ENCODE data around the gene IL4R. TPM values are rescaled to one million over a fixed set of nuclear protein-coding genes. Genes with fewer than 3 reads are reported as not detected.

The IL4R gene
- total RNA-seq, 2 donors from 2014 or later = 118 to 140 TPM

DNA sequence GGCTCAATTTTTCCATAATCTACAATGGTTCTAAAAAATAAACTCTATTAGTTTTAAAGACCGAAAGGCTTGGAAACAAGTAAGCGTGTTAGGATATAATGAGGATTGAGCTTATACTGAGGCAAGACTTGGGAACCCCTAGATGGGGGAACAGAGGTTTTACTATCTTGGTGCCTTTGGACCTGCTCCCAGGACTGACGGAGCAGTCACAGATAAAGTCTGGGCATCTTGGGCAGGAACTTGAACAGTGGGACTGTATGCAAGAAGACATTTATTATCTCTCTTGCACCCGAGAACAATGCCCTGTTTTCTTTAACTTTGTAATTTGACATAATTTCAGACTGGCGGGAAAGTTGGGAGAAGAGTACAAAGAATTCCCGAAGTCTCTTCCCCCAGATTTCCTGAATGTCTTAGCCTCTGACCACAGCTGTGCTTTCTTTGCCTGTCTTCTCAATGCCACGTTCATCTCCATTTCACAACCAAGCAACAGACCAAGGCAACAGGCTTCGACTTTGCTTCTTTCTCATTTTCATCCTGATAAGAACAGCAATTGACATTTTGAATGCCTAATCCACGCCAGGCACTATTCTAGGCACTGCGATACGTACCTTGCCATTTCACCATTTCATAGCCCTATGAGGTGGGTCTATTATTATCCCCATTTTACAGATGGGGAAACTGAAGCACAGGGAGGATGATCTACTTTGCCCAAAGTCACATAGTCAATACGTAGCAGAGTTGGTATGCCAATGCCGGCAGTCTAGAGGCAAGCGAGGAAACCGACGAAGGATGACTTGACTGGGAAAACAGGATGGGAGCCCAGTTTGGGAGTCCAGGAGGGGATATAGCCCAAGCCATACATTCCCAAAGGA lies 3.0 kb upstream of the IL4R start:
- DNase-seq (peak in 1 of 2 donors; percentile 12), ATAC-seq (no peak)
- intact Hi-C loops (cut with DNase I, micrococcal nuclease) = loop anchor here in 1 of 2 donors (10.0 kb wide), 1 partner anchor 46 kb away; the partner anchor contains the start of gene NSMCE1

DNA sequence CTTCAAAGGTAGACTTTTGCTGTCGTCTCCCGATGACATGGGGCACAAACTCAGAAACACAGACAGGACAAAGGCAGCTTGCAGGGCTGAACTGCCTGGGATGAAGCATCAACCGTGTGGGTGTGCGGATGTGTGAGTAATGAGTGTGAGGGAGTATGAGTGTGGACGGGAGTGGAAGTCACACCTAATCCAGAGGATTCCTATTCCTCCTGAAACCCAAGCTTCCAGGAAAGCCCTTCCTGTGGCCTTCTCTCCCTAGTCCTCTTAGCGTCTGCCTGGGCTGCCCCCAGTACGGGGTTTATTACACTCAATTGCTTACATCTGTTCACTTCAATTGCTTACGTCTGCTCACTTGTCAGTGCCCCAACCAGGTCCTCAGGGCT lies 2.3 kb upstream of the IL4R start:
- intact Hi-C loops (cut with DNase I, micrococcal nuclease) = loop anchor here in 1 of 2 donors (10.0 kb wide), 1 partner anchor 47 kb away; the partner anchor contains the start of gene NSMCE1
- DNase-seq (peak in 1 of 2 donors; percentile 22), ATAC-seq (no peak)

DNA sequence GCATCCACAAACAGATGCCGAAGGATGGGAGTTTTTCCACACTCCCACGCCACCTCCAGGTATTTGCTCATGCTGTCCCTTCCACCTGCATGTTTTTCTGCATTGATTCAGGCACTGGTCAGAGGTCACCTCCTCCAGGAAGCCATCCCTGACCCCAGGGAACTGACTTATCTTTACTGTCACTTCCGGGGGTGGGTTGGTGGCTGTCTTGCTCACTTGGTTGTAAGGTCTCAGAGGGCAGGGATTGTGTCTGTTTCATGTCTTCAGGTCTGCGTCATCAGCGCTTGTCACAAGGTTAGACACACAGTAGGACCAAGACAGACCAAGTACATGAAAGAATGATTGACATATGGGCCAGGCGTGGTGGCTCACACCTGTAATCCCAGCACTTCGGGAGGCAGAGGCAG lies 1.9 kb upstream of the IL4R start:
- ATAC-seq (peak; percentile 4), DNase-seq (peak in 1 of 2 donors; percentile 19)
- intact Hi-C loops (cut with DNase I, micrococcal nuclease) = loop anchor here in 1 of 2 donors (10.0 kb wide), 1 partner anchor 47 kb away; the partner anchor contains the start of gene NSMCE1

DNA sequence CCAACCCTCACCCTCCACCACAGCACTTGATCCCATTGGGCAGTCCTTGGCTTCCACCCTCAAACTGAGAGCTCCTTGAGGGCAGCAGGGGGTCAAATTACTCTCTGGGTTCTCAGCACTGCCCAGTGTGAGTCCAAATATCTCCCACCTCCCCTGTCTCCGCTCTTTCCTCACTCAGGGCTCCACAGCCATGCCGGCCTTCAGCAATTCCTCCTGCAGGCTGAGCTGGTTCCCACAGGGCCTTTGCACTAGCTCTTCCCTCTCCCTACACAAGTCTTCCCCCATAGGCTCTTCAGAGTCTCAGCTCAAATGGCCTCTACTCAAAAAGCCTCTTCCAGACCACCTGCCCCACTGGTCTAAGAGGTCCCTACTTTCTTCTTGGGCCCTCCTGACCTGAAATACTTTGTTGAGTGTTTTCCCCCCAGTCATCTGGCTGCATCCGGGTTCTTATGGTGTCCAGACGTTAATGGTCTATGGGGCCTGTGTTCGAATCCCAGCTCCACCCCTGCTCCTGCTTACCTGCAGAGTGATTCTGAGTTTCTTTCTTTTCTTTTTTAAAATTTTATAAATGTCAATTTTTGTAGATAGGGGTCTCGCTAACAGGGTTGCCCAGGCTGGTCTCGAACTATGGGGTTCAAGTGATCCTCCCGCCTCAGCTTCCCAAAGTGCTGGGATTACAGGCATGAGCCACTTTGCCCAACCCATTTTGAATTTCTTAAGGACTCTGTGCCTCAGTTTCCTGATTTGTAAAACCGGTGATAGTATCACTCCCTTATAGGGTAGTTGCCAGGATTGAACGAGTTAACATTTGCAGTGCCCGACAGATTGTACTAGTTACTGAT lies 973 bp upstream of the IL4R start:
- peak in 1 of 2 donors; percentile 22 for DNase-seq
- ATAC-seq = no peak
- intact Hi-C loops (cut with DNase I, micrococcal nuclease) = loop anchor here in 1 of 2 donors (10.0 kb wide), 1 partner anchor 48 kb away; the partner anchor contains the start of gene NSMCE1

DNA sequence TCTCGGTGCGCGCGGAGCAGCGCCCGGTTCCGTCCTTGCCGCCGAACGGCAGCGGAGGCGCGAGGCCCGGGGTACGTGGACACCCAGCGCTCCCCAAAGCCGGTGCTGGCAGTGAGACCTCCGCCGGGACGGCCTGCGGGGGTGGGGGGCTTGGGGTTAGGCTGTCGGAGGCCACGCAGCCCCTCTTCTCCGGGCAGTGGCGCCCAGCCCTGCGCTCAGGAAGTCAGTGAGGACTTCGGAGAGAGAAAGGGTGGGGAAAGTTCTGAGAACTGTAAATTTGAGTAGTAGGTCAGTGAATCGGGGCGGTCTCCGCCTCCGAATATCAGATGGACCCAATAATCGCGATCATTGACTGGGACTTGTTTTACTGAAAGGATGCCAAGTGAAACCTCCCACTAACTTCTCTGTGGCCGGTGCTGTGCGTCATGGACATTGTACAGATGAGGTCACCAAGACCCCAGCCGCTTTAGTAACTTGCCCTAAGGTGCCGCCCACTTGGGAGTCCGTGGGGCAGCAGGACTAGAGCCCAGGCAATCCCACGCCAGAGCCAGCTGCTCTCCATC lies 468 bp downstream of the IL4R start:
- intact Hi-C loops (cut with DNase I, micrococcal nuclease) = loop anchor here in 1 of 2 donors (10.0 kb wide), 1 partner anchor 49 kb away; the partner anchor contains the start of gene NSMCE1
- DNase-seq (peak; percentile 60 to 74), ATAC-seq (peak; percentile 36)

DNA sequence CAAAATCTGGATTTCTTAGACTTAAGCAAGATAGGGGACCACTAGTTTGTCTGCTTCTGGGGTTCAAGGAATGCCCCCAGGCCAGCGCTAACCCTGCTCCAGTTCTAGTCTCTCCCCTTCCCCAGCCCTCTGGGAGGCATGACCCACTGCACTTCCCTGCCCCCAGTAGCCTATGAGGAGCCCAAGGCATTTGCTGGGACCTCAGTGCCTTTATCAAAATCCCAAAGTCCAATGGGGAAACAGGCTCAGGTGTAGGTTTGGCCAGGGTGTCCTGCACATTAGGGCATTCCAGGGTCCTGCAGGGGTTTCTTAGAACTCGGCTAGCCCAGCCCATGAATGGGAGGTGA lies 1.2 kb downstream of the IL4R start:
- DNase-seq (no peak), ATAC-seq (no peak)
- intact Hi-C loops (cut with DNase I, micrococcal nuclease) = loop anchor here in 1 of 2 donors (10.0 kb wide), 1 partner anchor 50 kb away; the partner anchor contains the start of gene NSMCE1

DNA sequence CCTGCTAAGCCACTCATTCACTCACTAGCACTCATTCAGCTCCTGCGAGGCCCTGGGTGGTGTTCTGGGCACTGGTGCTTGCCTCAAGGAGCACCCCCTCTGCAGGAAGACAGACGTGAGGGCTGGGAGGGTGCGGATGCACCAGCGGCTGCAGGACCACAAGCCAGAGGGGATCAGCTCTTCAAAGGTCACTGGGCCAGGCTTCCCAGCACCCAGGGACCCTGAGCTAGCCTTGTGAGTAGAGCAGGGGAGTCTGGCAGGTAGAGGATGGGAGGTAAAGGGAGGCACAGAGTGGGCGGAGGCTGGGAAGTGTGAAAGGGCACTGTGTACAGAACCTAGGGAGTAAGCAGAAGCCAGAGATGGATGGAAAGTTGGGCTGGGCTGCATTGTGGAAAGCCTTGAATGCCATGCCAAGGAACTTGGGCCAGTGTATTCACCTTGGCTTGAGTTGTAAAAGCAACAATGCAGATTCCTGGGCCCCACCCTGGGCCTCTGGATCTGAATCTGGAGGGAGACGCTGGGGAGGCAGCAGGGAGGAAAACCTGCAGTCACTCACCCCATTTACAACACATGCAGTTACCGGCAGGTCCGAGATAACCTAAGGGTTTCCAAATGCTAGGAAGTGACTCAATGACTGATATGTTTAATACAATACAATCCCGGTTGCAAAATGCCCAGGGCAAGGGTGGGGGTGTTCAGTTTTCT lies 1.7 kb downstream of the IL4R start:
- DNase-seq = peak; percentile 53 to 62
- peak; percentile 14 for ATAC-seq
- intact Hi-C loops (cut with DNase I, micrococcal nuclease) = loop anchor here in 1 of 2 donors (10.0 kb wide), 1 partner anchor 51 kb away; the partner anchor contains the start of gene NSMCE1

DNA sequence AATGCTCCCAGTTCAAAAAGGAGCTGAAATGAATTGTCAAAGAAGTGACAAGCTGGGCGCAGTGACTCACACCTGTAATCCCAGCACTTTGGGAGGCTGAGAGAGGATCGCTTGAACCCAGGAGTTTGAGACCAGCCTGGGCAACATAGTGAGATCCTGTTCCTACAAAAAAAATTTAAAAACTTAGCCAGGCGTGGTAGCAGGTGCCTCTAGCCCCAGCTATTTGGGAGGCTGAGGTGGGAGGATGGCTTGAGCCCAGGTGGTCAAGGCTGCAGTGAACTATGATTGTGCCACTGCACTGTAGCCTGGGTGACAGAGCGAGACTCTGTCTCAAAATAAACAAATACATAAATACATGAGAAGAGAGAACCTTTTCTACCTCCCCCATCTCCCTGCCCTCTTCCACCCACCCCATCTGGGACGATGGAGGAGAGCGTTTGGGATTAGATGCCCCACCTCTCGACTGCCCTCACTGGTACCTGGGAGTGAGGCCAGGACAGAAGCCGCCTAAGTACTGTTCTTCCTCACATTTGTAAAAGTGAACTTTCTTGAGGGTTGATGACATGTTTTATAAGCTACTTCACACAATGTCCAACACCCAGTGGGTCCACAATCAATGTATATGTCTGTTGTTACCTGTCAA lies 2.4 kb downstream of the IL4R start:
- ATAC-seq (no peak), DNase-seq (peak in 1 of 2 donors; percentile 30)
- intact Hi-C loops (cut with DNase I, micrococcal nuclease) = loop anchor here in 1 of 2 donors (10.0 kb wide), 1 partner anchor 51 kb away; the partner anchor contains the start of gene NSMCE1

DNA sequence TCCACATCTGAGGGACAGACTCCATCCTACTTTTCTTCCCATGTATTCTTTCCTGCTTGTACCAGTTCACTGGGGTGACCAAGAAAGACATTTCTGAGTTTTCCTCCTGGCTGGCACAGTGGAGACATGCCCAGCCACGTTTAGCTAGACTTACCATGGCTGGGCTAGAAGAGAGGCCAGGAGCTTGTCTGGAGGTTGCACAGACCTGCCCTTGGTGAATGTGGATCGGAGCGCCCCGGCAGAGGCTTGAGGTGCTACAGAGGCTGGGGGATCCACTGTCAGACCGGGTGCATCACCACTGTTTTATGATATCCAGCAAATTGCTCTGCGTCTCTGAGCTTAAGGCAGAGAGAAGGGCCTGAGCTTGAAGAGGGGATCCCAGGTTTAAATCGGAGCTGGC lies 3.5 kb downstream of the IL4R start:
- intact Hi-C loops (cut with DNase I, micrococcal nuclease) = loop anchor here in 1 of 2 donors (10.0 kb wide), 1 partner anchor 53 kb away; the partner anchor contains the start of gene NSMCE1
- DNase-seq (peak in 1 of 2 donors; percentile 22), ATAC-seq (no peak)

DNA sequence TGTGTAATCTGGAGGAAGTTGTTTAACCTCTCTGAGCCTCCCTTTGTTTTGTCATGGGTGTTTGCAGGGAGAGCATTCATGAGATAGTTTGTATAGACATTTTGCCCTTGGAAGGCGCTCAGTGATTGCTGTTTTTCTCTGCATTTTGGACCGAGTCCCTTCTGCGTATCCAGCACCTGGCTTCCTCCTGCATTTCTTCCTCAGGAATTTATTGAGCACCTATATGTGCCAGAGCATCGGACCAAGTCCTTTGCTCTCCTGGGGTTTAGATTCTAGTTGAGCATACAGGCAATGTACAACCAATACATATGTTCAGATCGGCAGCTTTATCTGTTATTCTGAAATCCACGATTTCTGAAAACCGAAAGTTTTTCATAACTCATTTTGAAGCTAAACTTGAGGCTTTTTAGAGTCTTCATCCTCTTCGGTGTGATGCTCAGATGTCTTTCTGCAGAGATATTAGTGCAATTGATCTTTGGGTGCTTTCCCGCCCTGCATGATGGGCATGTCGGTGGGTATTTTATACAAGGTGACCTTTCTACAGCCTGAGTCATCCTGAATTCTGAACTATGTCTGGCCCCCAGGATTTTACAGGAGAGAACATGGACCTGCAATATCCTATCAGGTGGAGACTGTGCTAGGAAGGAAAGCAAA lies 4.1 kb downstream of the IL4R start:
- intact Hi-C loops (cut with DNase I, micrococcal nuclease) = loop anchor here in 1 of 2 donors (10.0 kb wide), 1 partner anchor 53 kb away; the partner anchor contains the start of gene NSMCE1
- ATAC-seq (no peak), DNase-seq (no peak)

DNA sequence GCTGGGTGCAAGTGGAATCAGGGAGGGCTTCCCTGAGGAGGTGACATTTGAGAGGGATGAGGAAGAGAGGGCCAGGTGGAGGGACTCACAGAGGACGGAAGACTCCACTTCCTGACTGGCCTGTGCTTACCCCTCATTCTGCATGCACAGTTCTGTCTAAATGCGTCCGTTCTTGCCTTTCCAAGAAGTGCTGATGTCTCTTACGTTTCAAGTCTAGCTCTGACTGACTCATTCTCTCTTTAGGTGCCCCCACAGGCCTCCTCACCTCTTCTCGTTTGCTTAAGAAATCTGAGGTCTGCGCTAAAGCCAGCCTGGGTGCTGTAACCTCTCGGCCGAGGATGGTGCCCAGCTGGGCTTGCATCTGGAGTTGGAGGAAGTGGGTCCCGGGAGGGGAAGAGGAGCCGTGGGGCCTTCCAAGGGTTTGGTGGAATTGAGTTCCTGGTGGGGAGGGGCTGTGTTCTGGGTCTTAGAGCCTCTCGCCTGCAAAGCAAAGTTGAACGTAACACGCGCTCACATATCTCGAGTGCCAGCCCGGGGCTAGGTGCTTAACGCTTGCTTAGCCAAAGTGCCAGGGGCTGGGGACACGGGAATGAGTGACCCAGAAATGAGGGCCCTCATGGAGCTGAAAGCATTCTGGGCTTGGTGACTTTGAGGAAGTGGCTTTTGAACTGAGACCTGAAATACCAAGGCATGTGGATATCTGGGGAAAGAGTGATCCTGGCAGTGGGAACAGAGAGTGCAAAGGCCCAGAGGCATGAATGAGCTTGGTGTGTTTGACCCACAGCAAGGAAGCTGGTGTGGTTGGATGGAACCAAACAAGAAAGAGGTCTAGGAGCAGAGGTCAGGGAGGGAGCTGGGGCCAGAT lies 4.8 kb downstream of the IL4R start:
- intact Hi-C loops (cut with DNase I, micrococcal nuclease) = loop anchor here in 1 of 2 donors (10.0 kb wide), 1 partner anchor 54 kb away; the partner anchor contains the start of gene NSMCE1
- DNase-seq (peak; percentile 44 to 50), ATAC-seq (no peak)

DNA sequence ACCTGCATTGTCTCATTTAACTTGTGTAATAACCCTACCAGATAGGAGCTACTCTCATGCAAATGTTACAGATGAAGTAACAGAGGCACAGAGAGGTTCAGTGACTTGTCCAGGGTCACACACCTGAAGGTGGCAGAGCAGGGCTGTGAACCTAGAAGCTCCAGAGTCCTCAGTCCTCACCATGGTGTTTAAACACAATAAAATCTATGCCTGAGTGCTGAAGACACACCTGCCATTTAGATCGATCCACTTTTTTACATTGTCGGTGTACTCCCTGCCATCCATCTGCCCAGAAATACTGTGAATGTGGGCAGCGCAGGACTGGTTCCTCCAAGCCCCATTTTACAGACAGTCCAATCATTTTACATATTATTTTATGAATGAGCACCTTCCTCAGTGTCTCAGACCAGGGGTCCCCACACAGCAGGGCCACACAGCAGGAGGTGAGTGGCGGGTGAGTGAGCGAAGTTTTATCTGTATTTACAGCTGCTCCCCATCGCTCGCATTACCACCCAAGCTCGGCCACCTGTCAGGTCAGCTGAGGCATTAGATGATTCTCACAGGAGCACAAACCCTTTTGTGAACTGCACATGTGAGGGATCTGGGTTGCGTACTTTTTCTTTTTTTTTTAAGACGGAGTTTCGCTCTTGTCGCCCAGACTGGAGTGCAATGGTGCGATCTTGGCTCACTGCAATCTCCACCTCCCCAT lies 5.6 kb downstream of the IL4R start:
- DNase-seq = no peak
- intact Hi-C loops (cut with DNase I, micrococcal nuclease) = loop anchor here in 1 of 2 donors (10.0 kb wide), 1 partner anchor 55 kb away; the partner anchor contains the start of gene NSMCE1
- peak; percentile 33 for ATAC-seq

DNA sequence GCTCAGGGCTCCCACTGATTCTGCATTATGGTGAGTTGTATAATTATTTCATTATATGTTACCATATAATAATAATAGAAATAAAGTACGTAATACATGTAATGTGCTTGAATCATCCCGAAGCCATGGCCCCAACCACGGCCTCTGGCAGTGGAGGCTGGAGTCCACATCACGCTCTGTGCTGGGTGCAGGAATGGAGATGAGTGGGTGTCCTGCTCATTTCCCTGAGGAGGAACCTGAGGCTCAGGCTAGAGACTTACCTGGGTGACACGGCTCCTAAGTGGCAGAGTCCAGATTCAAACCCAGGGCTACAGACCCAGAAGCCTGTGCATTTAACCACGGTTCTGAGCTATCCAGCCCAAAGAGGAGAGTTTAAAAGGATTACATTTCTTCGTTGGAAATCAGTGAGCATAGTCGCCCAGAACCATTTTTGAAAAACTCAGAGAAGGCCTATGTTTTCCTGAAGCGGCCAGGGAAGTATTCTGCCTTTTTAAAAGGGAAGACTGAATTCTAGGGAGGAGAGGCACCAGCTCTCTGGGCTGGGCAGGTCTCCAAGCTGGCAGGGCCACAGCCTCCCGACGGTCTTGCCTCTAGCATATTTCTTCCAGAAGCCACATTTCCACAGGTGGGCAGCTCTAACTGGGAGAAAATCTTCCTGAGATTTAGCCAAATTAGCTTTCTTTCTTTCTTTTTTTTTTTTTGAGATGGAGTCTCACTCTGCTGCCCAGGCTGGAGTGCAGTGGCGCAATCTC lies 6.7 kb downstream of the IL4R start:
- DNase-seq (no peak), ATAC-seq (no peak)
- intact Hi-C loops (cut with DNase I, micrococcal nuclease) = no loop called here

DNA sequence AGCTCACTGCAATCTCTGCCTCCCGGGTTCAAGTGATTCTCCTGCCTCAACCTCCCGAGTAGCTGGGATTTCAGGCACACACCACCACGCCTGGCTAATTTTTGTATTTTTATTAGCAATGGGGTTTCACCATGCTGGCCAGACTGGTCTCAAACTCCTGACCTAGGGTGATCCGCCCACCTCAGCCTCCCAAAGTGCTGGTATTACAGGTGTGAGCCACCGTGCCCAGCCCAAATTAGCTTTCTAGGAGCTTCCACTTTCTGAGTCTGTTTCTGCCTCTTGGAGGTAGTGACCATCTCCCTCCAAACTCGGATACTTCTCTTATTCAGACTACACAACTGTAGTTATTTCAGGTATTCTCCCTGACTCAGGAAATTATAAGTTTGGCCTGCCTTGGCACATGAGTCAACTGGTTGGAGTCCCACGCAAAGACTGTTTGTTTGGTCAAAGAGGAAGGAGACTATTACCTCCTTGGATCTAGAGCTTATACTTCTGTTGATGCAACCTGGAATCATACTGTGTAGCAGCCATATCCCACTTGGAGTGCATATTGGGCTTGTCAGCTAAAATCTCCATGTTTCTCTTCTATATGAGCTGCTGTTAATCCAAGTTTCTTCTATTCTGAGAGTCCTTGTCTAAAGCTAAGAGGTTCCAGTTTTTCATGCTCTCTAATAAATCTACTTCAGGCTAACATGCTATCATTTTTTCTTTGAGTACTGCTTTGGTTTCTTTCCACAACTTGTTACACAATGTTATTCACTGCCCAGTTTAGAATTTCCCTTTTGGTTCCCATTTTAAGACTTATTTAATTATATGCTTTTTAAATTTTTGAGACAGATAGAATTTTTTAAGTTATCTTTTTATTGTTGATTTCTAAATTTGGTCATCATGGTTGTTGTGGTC lies 7.5 kb downstream of the IL4R start:
- ATAC-seq (no peak), DNase-seq (no peak)
- intact Hi-C loops (cut with DNase I, micrococcal nuclease) = no loop called here
